ENCODE measurements around the gene ANAPC16. TPM values are rescaled to one million over a fixed set of nuclear protein-coding genes. Genes with fewer than 3 reads are reported as not detected.
A peak's percentile ranks its signal among the peaks of the same experiment; 100 is the strongest.

Gene ANAPC16
- total RNA-seq, 2 donors from 2014 or later: 139 to 163 TPM

- no peak overlapping the region for H3K4me3 ChIP-seq
- DNase-seq (ENCODE audit: low spot score): no peak
- peak overlapping the region; percentile 99 for H3K27ac ChIP-seq
- H3K9me3 ChIP-seq: no peaks in the 10 kb centered on the region
- no peak for TF ChIP-seq CTCF (IDR thresholded peaks at IDR 0.05)
- peaks cover 18% of the 10 kb centered on the region for H3K36me3 ChIP-seq
- no peaks in the 10 kb centered on the region for H3K27me3 ChIP-seq
- H3K4me1 ChIP-seq: peaks cover 0 to 29% of the 10 kb centered on the region in 2 donors
Observed at GRCh38 chr10:72270607-72271281, 54.9 kb downstream of the ANAPC16 start.

- peak; percentile 98 for DNase-seq (ENCODE audit: low spot score)
Observed at GRCh38 chr10:72272689-72273409, 57.0 kb downstream of the ANAPC16 start.

GRCh38 chr10:72273410-72274212, 57.8 kb downstream of the ANAPC16 start, which contains the start of gene DDIT4:
DDIT4 (plus strand) TSS chr10:72273924; CDS start chr10:72274217, 293 bp downstream.
- Histone ChIP-seq H3K4me1 (peaks cover 0 to 42% of the 10 kb centered on the region in 2 donors), H3K4me3 (peak within 1 kb of the TSS; percentile 89 to 99), H3K27ac (peak within 1 kb of the TSS; percentile 99), H3K27me3 (no peaks in the 10 kb centered on the region), H3K36me3 (peaks cover 26% of the 10 kb centered on the region), H3K9me3 (no peaks in the 10 kb centered on the region)
- no peak for TF ChIP-seq CTCF (IDR thresholded peaks at IDR 0.05)
- peak; percentile 100 for DNase-seq (ENCODE audit: low spot score)

More at GRCh38 chr10:72272689-72273409, 57.0 kb downstream of the ANAPC16 start:
- H3K9me3 ChIP-seq: no peaks in the 10 kb centered on the region
- peaks cover 0 to 42% of the 10 kb centered on the region in 2 donors for H3K4me1 ChIP-seq
- no peak for TF ChIP-seq CTCF (IDR thresholded peaks at IDR 0.05)
- peak overlapping the region; percentile 99 for H3K27ac ChIP-seq
- no peaks in the 10 kb centered on the region for H3K27me3 ChIP-seq
- H3K36me3 ChIP-seq: peaks cover 26% of the 10 kb centered on the region
- H3K4me3 ChIP-seq: peak overlapping the region; percentile 89 to 99

- no peak for TF ChIP-seq CTCF (IDR thresholded peaks at IDR 0.05)
- Histone ChIP-seq H3K9me3 (no peaks in the 10 kb centered on the region), H3K4me1 (peaks cover 0 to 42% of the 10 kb centered on the region in 2 donors), H3K27ac (peak overlapping the region; percentile 99), H3K27me3 (no peaks in the 10 kb centered on the region), H3K4me3 (peak overlapping the region; percentile 89 to 99), H3K36me3 (peaks cover 26% of the 10 kb centered on the region)
- DNase-seq (ENCODE audit: low spot score): no peak
Observed at GRCh38 chr10:72274213-72274729, 58.5 kb downstream of the ANAPC16 start.

- no peaks in the 10 kb centered on the region for H3K9me3 ChIP-seq
Observed at GRCh38 chr10:72274730-72275350, 59.0 kb downstream of the ANAPC16 start.

More at GRCh38 chr10:72274730-72275350, 59.0 kb downstream of the ANAPC16 start:
- Histone ChIP-seq H3K4me3 (peak overlapping the region; percentile 89 to 99), H3K27me3 (no peaks in the 10 kb centered on the region), H3K36me3 (peaks cover 26% of the 10 kb centered on the region), H3K4me1 (peaks cover 0 to 42% of the 10 kb centered on the region in 2 donors), H3K27ac (peak overlapping the region; percentile 99)
- DNase-seq (ENCODE audit: low spot score): peak; percentile 79
- peak; percentile 49 to 86 for TF ChIP-seq CTCF (IDR thresholded peaks at IDR 0.05)

Data from right atrium auricular region (tissue), 2 donors.